ENCODE measurements around the gene ARHGEF28.

ARHGEF28 gene

GRCh38 chr5:73977146-73977545 lies 351.1 kb downstream of the ARHGEF28 start:
- no peak overlapping the region for H3K9ac ChIP-seq (ENCODE audit: low read length)
- no peaks in the 10 kb centered on the region for H3K9me2 ChIP-seq (replicated peaks; ENCODE audit: insufficient read depth, low read length)
- H3K4me3 ChIP-seq (ENCODE audit: low read length), result no peak overlapping the region
- no peaks in the 10 kb centered on the region for H3K27me3 ChIP-seq (replicated peaks; ENCODE audit: insufficient read depth, low read length)
- H3K9me3 ChIP-seq (replicated peaks; ENCODE audit: insufficient read depth, low read length), result no peaks in the 10 kb centered on the region
- H3K79me2 ChIP-seq (ENCODE audit: low read length), result no peaks in the 10 kb centered on the region
- H3K36me3 ChIP-seq (replicated peaks; ENCODE audit: insufficient read depth, low read length), result no peaks in the 10 kb centered on the region
- TF ChIP-seq CTCF (IDR thresholded peaks at IDR 0.05; ENCODE audit: low read length) (no peak), EZH2 (optimal IDR thresholded peaks at IDR 0.05; ENCODE audit: low read depth, low read length) (no peak), EZH2phosphoT487 (IDR thresholded peaks at IDR 0.05; ENCODE audit: low read length) (no peak)
- no peak overlapping the region for H3K27ac ChIP-seq (ENCODE audit: low read length)
- no peaks in the 10 kb centered on the region for H4K20me1 ChIP-seq (ENCODE audit: insufficient read depth, low read length)
- no peaks in the 10 kb centered on the region for H3K4me1 ChIP-seq (ENCODE audit: low read length)
- DNase-seq, result no peak
- no peak overlapping the region for H3K4me2 ChIP-seq (ENCODE audit: low read depth, low read length)
- no peak overlapping the region for H2AFZ ChIP-seq (ENCODE audit: low read length)
- H3F3A ChIP-seq (ENCODE audit: insufficient read depth, low read length), result no peaks in the 10 kb centered on the region

GRCh38 chr5:73979321-73979720 lies 353.3 kb downstream of the ARHGEF28 start:
- H3K79me2 ChIP-seq (ENCODE audit: low read length), result no peaks in the 10 kb centered on the region
- no peak overlapping the region for H2AFZ ChIP-seq (ENCODE audit: low read length)
- H3K4me2 ChIP-seq (ENCODE audit: low read depth, low read length), result no peak overlapping the region
- H3K4me3 ChIP-seq (ENCODE audit: low read length), result no peak overlapping the region
- DNase-seq, result no peak
- TF ChIP-seq EZH2 (optimal IDR thresholded peaks at IDR 0.05; ENCODE audit: low read depth, low read length) (no peak), CTCF (IDR thresholded peaks at IDR 0.05; ENCODE audit: low read length) (no peak), EZH2phosphoT487 (IDR thresholded peaks at IDR 0.05; ENCODE audit: low read length) (no peak)
- no peaks in the 10 kb centered on the region for H3F3A ChIP-seq (ENCODE audit: insufficient read depth, low read length)
- H3K27me3 ChIP-seq (replicated peaks; ENCODE audit: insufficient read depth, low read length), result no peaks in the 10 kb centered on the region
- no peak overlapping the region for H3K27ac ChIP-seq (ENCODE audit: low read length)
- H3K36me3 ChIP-seq (replicated peaks; ENCODE audit: insufficient read depth, low read length), result no peaks in the 10 kb centered on the region
- no peaks in the 10 kb centered on the region for H4K20me1 ChIP-seq (ENCODE audit: insufficient read depth, low read length)
- no peaks in the 10 kb centered on the region for H3K9me2 ChIP-seq (replicated peaks; ENCODE audit: insufficient read depth, low read length)
- H3K9ac ChIP-seq (ENCODE audit: low read length), result no peak overlapping the region
- no peaks in the 10 kb centered on the region for H3K9me3 ChIP-seq (replicated peaks; ENCODE audit: insufficient read depth, low read length)
- no peaks in the 10 kb centered on the region for H3K4me1 ChIP-seq (ENCODE audit: low read length)

GRCh38 chr5:73981704-73982103 lies 355.7 kb downstream of the ARHGEF28 start:
- H3F3A ChIP-seq (ENCODE audit: insufficient read depth, low read length), result no peaks in the 10 kb centered on the region
- no peak overlapping the region for H3K9ac ChIP-seq (ENCODE audit: low read length)
- H3K27me3 ChIP-seq (replicated peaks; ENCODE audit: insufficient read depth, low read length), result no peaks in the 10 kb centered on the region
- no peak overlapping the region for H2AFZ ChIP-seq (ENCODE audit: low read length)
- H3K79me2 ChIP-seq (ENCODE audit: low read length), result no peaks in the 10 kb centered on the region
- no peak for DNase-seq
- no peak overlapping the region for H3K27ac ChIP-seq (ENCODE audit: low read length)
- H3K4me1 ChIP-seq (ENCODE audit: low read length), result no peaks in the 10 kb centered on the region
- no peaks in the 10 kb centered on the region for H3K36me3 ChIP-seq (replicated peaks; ENCODE audit: insufficient read depth, low read length)
- H3K4me3 ChIP-seq (ENCODE audit: low read length), result no peak overlapping the region
- no peaks in the 10 kb centered on the region for H3K9me2 ChIP-seq (replicated peaks; ENCODE audit: insufficient read depth, low read length)
- no peak for TF ChIP-seq EZH2phosphoT487 (IDR thresholded peaks at IDR 0.05; ENCODE audit: low read length)
- TF ChIP-seq EZH2 (optimal IDR thresholded peaks at IDR 0.05; ENCODE audit: low read depth, low read length), result no peak
- TF ChIP-seq CTCF (IDR thresholded peaks at IDR 0.05; ENCODE audit: low read length), result no peak
- H3K9me3 ChIP-seq (replicated peaks; ENCODE audit: insufficient read depth, low read length), result no peaks in the 10 kb centered on the region
- no peak overlapping the region for H3K4me2 ChIP-seq (ENCODE audit: low read depth, low read length)
- H4K20me1 ChIP-seq (ENCODE audit: insufficient read depth, low read length), result no peaks in the 10 kb centered on the region
